HEK293 (cell line): ENCODE data around the gene DERL2.

Experiments used
- CTCF ChIA-PET: fragments of 350-600 bp; formaldehyde crosslinking; extraction: SDS; loops from one replicate; lab custom pipeline; 2021; ENCODE audit warnings: antibody characterized with exemption; lab: Yijun Ruan, JAX
- POLR2A ChIA-PET: fragments of 300-600 bp; formaldehyde crosslinking; extraction: SDS; loops from one replicate; lab custom pipeline; 2020; ENCODE audit warnings: antibody characterized with exemption, inconsistent platforms; lab: Yijun Ruan, JAX
- H3K27ac ChIP-seq: fragments of 200-500 bp; sonication (Bioruptor generic); 2 replicates; pipeline ENCODE4 v1.5.1; 2014; ENCODE audit warnings: low read depth, low read length, control low read depth, inconsistent platforms; ENCODE audit errors: extremely low read depth
- H3K36me3 ChIP-seq, 2 experiments: fragments of 200-500 bp in 1 of 2; sonication (Bioruptor generic) in 1 of 2; 1 replicate in 1 of 2; 2 replicates in 1 of 2; pipeline ENCODE4 v1.5.1; 2014 to 2017; ENCODE audit warnings: inconsistent platforms in 2 of 2, low read length in 2 of 2; ENCODE audit not compliant: control insufficient read depth in 2 of 2, insufficient read depth in 1 of 2
- H3K4me1 ChIP-seq: fragments of 200-500 bp; sonication (Bioruptor generic); 2 replicates; pipeline ENCODE4 v1.5.1; 2014; ENCODE audit warnings: mild to moderate bottlenecking, low read length, inconsistent platforms; ENCODE audit not compliant: control insufficient read depth, insufficient read depth
- H3K4me3 ChIP-seq: 2 replicates; pipeline ENCODE4 v1.5.1; 2011; ENCODE audit warnings: low read depth, mild to moderate bottlenecking, control low read depth, low read length, moderate library complexity
- H3K9me3 ChIP-seq: fragments of 200-500 bp; sonication (Bioruptor generic); 2 replicates; pipeline ENCODE4 v1.5.1; 2014; ENCODE audit warnings: low read depth, low read length, inconsistent platforms; ENCODE audit not compliant: control insufficient read depth, insufficient read depth
- IKZF3 ChIP-seq: fragments of 450-650 bp; IDR thresholded peaks from 2 replicates; pipeline ENCODE4 v1.5.0; 2018; ENCODE audit warnings: missing biosample characterization, mild to moderate bottlenecking, missing genetic modification characterization, moderate library complexity
- PRDM10 ChIP-seq: fragments of 450-650 bp; formaldehyde crosslinking; IDR thresholded peaks from 2 replicates; pipeline ENCODE4 v1.5.1; 2016; ENCODE audit warnings: missing biosample characterization, missing genetic modification characterization
- TCF7L2 ChIP-seq: IDR thresholded peaks from 2 replicates; pipeline ENCODE4 v1.6.1; 2011; ENCODE audit warnings: low read depth, mild to moderate bottlenecking, inconsistent platforms, low read length, moderate library complexity, borderline replicate concordance
- TRIM28 ChIP-seq: IDR thresholded peaks from 2 replicates; pipeline ENCODE4 v1.6.1; 2011; ENCODE audit warnings: low read length, control low read depth, borderline replicate concordance
- ZBTB11 ChIP-seq: fragments of 450-650 bp; formaldehyde crosslinking; conservative IDR thresholded peaks from 2 replicates; pipeline ENCODE4 v1.5.1; 2016; ENCODE audit warnings: low read depth, missing biosample characterization, missing genetic modification characterization
- ZBTB20 ChIP-seq: fragments of 450-650 bp; formaldehyde crosslinking; IDR thresholded peaks from 2 replicates; pipeline ENCODE4 v1.5.1; 2016; ENCODE audit warnings: missing biosample characterization, missing genetic modification characterization
- ZBTB21 ChIP-seq: fragments of 450-650 bp; formaldehyde crosslinking; IDR thresholded peaks from 2 replicates; pipeline ENCODE4 v1.5.1; 2017; ENCODE audit warnings: missing biosample characterization, missing genetic modification characterization
- ZBTB48 ChIP-seq: fragments of 450-650 bp; formaldehyde crosslinking; IDR thresholded peaks from 2 replicates; pipeline ENCODE4 v1.5.1; 2016; ENCODE audit warnings: missing biosample characterization, missing genetic modification characterization
- ZNF16 ChIP-seq: fragments of 450-650 bp; formaldehyde crosslinking; IDR thresholded peaks from 2 replicates; pipeline ENCODE4 v1.5.1; 2016; ENCODE audit warnings: low read depth, missing biosample characterization, missing genetic modification characterization
- ZNF18 ChIP-seq: fragments of 450-650 bp; formaldehyde crosslinking; IDR thresholded peaks from 2 replicates; pipeline ENCODE4 v1.5.1; 2016; ENCODE audit warnings: missing biosample characterization, missing genetic modification characterization
- ZNF335 ChIP-seq: fragments of 450-650 bp; formaldehyde crosslinking; conservative IDR thresholded peaks from 2 replicates; pipeline ENCODE4 v1.5.1; 2016; ENCODE audit warnings: missing biosample characterization, missing genetic modification characterization
- ZNF341 ChIP-seq: fragments of 450-650 bp; formaldehyde crosslinking; IDR thresholded peaks from 2 replicates; pipeline ENCODE4; 2016; ENCODE audit warnings: low read depth, missing biosample characterization, missing genetic modification characterization
- ZNF555 ChIP-seq: fragments of 450-650 bp; formaldehyde crosslinking; conservative IDR thresholded peaks from 2 replicates; pipeline ENCODE4 v1.5.1; 2017; ENCODE audit warnings: missing biosample characterization, mild to moderate bottlenecking, missing genetic modification characterization, inconsistent platforms
- ZNF571 ChIP-seq: fragments of 450-650 bp; formaldehyde crosslinking; IDR thresholded peaks from 2 replicates; pipeline ENCODE4 v1.5.0; 2017; ENCODE audit warnings: missing biosample characterization, missing genetic modification characterization
- ZNF600 ChIP-seq: fragments of 450-650 bp; formaldehyde crosslinking; IDR thresholded peaks from 2 replicates; pipeline ENCODE4 v1.5.1; 2016; ENCODE audit warnings: missing biosample characterization, missing genetic modification characterization
- ZNF664 ChIP-seq: fragments of 450-650 bp; formaldehyde crosslinking; IDR thresholded peaks from 2 replicates; pipeline ENCODE4 v1.5.1; 2016; ENCODE audit warnings: missing biosample characterization, missing genetic modification characterization
- ZNF670 ChIP-seq: fragments of 450-650 bp; formaldehyde crosslinking; IDR thresholded peaks from 2 replicates; pipeline ENCODE4 v1.5.1; 2016; ENCODE audit warnings: missing biosample characterization, missing genetic modification characterization, low read depth
- ZNF707 ChIP-seq: fragments of 450-650 bp; formaldehyde crosslinking; IDR thresholded peaks from 2 replicates; pipeline ENCODE4 v1.5.1; 2016; ENCODE audit warnings: missing biosample characterization, missing genetic modification characterization
- ZNF76 ChIP-seq: fragments of 450-650 bp; formaldehyde crosslinking; IDR thresholded peaks from 2 replicates; pipeline ENCODE4; 2016; ENCODE audit warnings: low read depth, missing biosample characterization, missing genetic modification characterization, borderline replicate concordance
- ZNF785 ChIP-seq: fragments of 450-650 bp; formaldehyde crosslinking; IDR thresholded peaks from 2 replicates; pipeline ENCODE4 v1.5.1; 2016; ENCODE audit warnings: missing biosample characterization, missing genetic modification characterization
- ZNF792 ChIP-seq: fragments of 450-650 bp; formaldehyde crosslinking; IDR thresholded peaks from 2 replicates; pipeline ENCODE4 v1.5.1; 2016; ENCODE audit warnings: missing biosample characterization, missing genetic modification characterization
- TF ChIP-seq, protein P1 (sequence below): fragments of 450-650 bp; formaldehyde crosslinking; IDR thresholded peaks from 2 replicates; pipeline ENCODE4 v1.5.1; 2017; ENCODE audit warnings: missing biosample characterization, missing genetic modification characterization

Gene DERL2

DNA sequence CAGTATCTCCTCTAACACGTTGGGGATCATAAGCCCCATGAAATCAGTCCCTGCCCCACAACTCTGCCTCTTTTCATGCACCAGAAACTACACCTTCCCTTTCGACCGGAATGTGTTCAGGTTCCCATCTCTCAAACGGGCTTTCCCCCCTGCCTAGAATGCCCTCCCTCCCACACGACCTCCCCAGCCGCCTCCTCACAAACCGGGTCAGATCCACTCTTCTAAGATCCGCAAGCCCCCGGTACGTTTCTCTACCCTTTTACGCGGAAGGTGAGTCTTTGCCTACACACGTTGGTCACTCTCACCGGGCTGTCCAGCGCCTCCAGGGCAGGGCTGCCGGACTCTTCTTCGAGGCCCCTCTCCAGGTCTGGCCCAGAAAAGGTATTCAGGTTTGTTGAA is 17.9 kb downstream of the DERL2 start (continued):
- TF ChIP-seq, protein P1, sequence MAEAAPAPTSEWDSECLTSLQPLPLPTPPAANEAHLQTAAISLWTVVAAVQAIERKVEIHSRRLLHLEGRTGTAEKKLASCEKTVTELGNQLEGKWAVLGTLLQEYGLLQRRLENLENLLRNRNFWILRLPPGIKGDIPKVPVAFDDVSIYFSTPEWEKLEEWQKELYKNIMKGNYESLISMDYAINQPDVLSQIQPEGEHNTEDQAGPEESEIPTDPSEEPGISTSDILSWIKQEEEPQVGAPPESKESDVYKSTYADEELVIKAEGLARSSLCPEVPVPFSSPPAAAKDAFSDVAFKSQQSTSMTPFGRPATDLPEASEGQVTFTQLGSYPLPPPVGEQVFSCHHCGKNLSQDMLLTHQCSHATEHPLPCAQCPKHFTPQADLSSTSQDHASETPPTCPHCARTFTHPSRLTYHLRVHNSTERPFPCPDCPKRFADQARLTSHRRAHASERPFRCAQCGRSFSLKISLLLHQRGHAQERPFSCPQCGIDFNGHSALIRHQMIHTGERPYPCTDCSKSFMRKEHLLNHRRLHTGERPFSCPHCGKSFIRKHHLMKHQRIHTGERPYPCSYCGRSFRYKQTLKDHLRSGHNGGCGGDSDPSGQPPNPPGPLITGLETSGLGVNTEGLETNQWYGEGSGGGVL: peak; percentile 19; the same call in 1 of the 2 replicates
- TF ChIP-seq TCF7L2: no peak
- TF ChIP-seq ZNF664 (tag by site-specific recombination): no peak
- TF ChIP-seq ZBTB48 (tag by site-specific recombination): peak; percentile 14; the same call in 1 of the 2 replicates
- TF ChIP-seq ZNF785: no peak
- no peak for TF ChIP-seq TRIM28
- no peak for TF ChIP-seq ZBTB21 (tag by site-specific recombination)
- no peak for TF ChIP-seq ZNF707 (tag by site-specific recombination)

- POLR2A ChIA-PET: interaction anchor here (4.9 kb wide), 1 partner anchor 18 kb away, joined by 111 read pairs; the partner anchor contains the start of genes DERL2 and MIS12
Observed at GRCh38 chr17:5467416-5467815, 18.6 kb downstream of the DERL2 start.

More at GRCh38 chr17:5467416-5467815, 18.6 kb downstream of the DERL2 start:
- no peak overlapping the region; the same call in 1 of the 2 replicates for H3K27ac ChIP-seq
- CTCF ChIA-PET: interaction anchor here (0.6 to 3.3 kb wide), 3 partner anchors 28 to 50 kb away, joined by 3 to 26 read pairs (median 3); partner anchors contain the start of gene C1QBP
- H3K36me3 ChIP-seq: peaks cover 27 to 28% of the 10 kb centered on the region in 2 experiments
- TF ChIP-seq ZNF16 (tag by site-specific recombination): no peak
- TF ChIP-seq ZNF341 (tag by site-specific recombination): peak; percentile 8; the same call in 1 of the 2 replicates
- no peak for TF ChIP-seq ZNF18
- peak; percentile 82 for TF ChIP-seq ZBTB20
- peak; percentile 47; the same call in 1 of the 2 replicates for TF ChIP-seq ZNF335 (tag by site-specific recombination)
- TF ChIP-seq ZBTB11 (tag by site-specific recombination): 0 out of 2 replicates have a peak, but pooled peaks have one; percentile 20
- TF ChIP-seq ZNF555: no peak
- no peak for TF ChIP-seq ZNF792 (tag by site-specific recombination)
- no peak for TF ChIP-seq ZNF571 (tag by site-specific recombination)
- TF ChIP-seq ZNF76 (tag by site-specific recombination): peak; percentile 33; the same call in 1 of the 2 replicates
- TF ChIP-seq PRDM10 (tag by site-specific recombination): peak; percentile 36; the same call in 1 of the 2 replicates
- peak; percentile 75; the same call in 1 of the 2 replicates for TF ChIP-seq IKZF3
- peak; percentile 78 for TF ChIP-seq ZNF600 (tag by site-specific recombination)
- no peak for TF ChIP-seq ZNF670
- TF ChIP-seq, all 188 proteins: peak for 8
- peaks cover 18% of the 10 kb centered on the region for H3K4me1 ChIP-seq
- H3K4me3 ChIP-seq: peak overlapping the region; percentile 89
- no peaks in the 10 kb centered on the region for H3K9me3 ChIP-seq
